Small intestine (tissue), 7 donors: ENCODE results near the gene OR51M1. TPM values are rescaled to one million over a fixed set of nuclear protein-coding genes. Genes with fewer than 3 reads are reported as not detected.

Experiments
- DNase-seq, 2 donors: peaks; one replicate each; pipeline versions ENCODE4 v3.0.0 to v3.0.0-alpha.2; 2013
- FAIRE-seq: peaks from 2 replicates; lab custom pipeline; 2012; peaks lifted over from hg19 to GRCh38; lab: Jason Lieb, UNC
- H3K27ac ChIP-seq, 3 donors: one replicate each; pipeline ENCODE4 v1.5.1; 2013; ENCODE audit warnings: low read length in 2 of 3, mild to moderate bottlenecking in 2 of 3, control low read depth in 1 of 3, inconsistent platforms in 1 of 3, low read depth in 1 of 3, moderate library complexity in 1 of 3
- H3K27me3 ChIP-seq, 3 donors: one replicate each; pipeline ENCODE4 v1.6.1; 2013; ENCODE audit warnings: low read length in 3 of 3, inconsistent platforms in 1 of 3; ENCODE audit not compliant: control insufficient read depth in 3 of 3, insufficient read depth in 3 of 3
- H3K36me3 ChIP-seq, 3 donors: one replicate each; pipeline ENCODE4 v1.6.1; 2013; ENCODE audit warnings: low read length in 3 of 3, inconsistent platforms in 1 of 3, low read depth in 1 of 3, mild to moderate bottlenecking in 1 of 3, moderate library complexity in 1 of 3; ENCODE audit not compliant: control insufficient read depth in 3 of 3, insufficient read depth in 2 of 3
- H3K4me1 ChIP-seq, 3 donors: one replicate each; pipeline ENCODE4 v1.6.1; 2013; ENCODE audit warnings: low read length in 2 of 3, inconsistent platforms in 1 of 3, low read depth in 1 of 3, mild to moderate bottlenecking in 1 of 3, moderate library complexity in 1 of 3; ENCODE audit not compliant: control insufficient read depth in 3 of 3, insufficient read depth in 2 of 3
- H3K4me3 ChIP-seq, 3 donors: one replicate each; pipeline ENCODE4 v1.5.1; 2013; ENCODE audit warnings: low read length in 3 of 3, control low read depth in 1 of 3, inconsistent platforms in 1 of 3, low read depth in 1 of 3, mild to moderate bottlenecking in 1 of 3, moderate library complexity in 1 of 3
- H3K9me3 ChIP-seq, 2 donors: one replicate each; pipeline ENCODE4 v1.6.1; 2013; ENCODE audit warnings: low read depth in 1 of 2, low read length in 1 of 2; ENCODE audit not compliant: control insufficient read depth in 2 of 2, insufficient read depth in 1 of 2
- WGBS, 3 donors: extraction: QIAGEN DNeasy Blood & Tissue Kit; methylation state at CpG; one replicate each; pipeline ENCODE4 v1.1.7; 2013; 5-methylcytosine and 5-hydroxymethylcytosine counted together
- polyA plus RNA-seq, 4 donors: library from polyadenylated mRNA; stranded (reverse) in 3 of 4; unstranded in 1 of 4; fragments of 200-250 nt in 3 of 4; fragments of 120-200 nt in 1 of 4; gene quantifications; one replicate each; pipeline versions ENCODE4 v1.2.1 to v1.2.3, GENCODE V29; 2013
- donor health status: healthy with polysubstance abuse.
- donor health status: control.
- donor health status: control.
- donor health status: Bipolar disorder and iron deficiency.
- donor health status: healthy.

The OR51M1 gene
- polyA plus RNA-seq, 4 donors: not detected

GRCh38 chr11:5420993-5421392, 37.4 kb downstream of the OR51M1 start:
- no peak for FAIRE-seq
- Histone ChIP-seq H3K4me3 (no peak overlapping the region), H3K27me3 (no peaks in the 10 kb centered on the region), H3K9me3 (no peaks in the 10 kb centered on the region), H3K36me3 (no peaks in the 10 kb centered on the region), H3K4me1 (no peaks in the 10 kb centered on the region), H3K27ac (no peak overlapping the region)
- WGBS, 3 donors: 56 to 60% (median 57%) methylated on average over 5 of the region's 5 CpGs
- DNase-seq: no peak

- 88 to 95% (median 90%) methylated on average over 1 of the region's 1 CpG for WGBS, 3 donors
- Histone ChIP-seq H3K27me3 (no peaks in the 10 kb centered on the region), H3K4me1 (no peaks in the 10 kb centered on the region), H3K27ac (no peak within 1 kb of the TSS), H3K9me3 (no peaks in the 10 kb centered on the region), H3K36me3 (no peaks in the 10 kb centered on the region), H3K4me3 (no peak within 1 kb of the TSS)
- DNase-seq (no peak), FAIRE-seq (no peak)
Observed at GRCh38 chr11:5421811-5422210, 38.2 kb downstream of the OR51M1 start, which contains the start of gene OR51Q1. TSS of gene OR51Q1 (plus strand) at chr11:5422111. CDS start at chr11:5422201, 90 bp downstream.

GRCh38 chr11:5423131-5423530, 39.5 kb downstream of the OR51M1 start:
- Histone ChIP-seq H3K9me3 (no peaks in the 10 kb centered on the region), H3K27ac (no peak overlapping the region), H3K36me3 (no peaks in the 10 kb centered on the region), H3K27me3 (no peaks in the 10 kb centered on the region), H3K4me1 (no peaks in the 10 kb centered on the region), H3K4me3 (no peak overlapping the region)
- DNase-seq (no peak), FAIRE-seq (no peak)
- WGBS, 3 donors: 20 to 70% (median 46%) methylated on average over 3 of the region's 3 CpGs

- Histone ChIP-seq H3K9me3 (no peaks in the 10 kb centered on the region), H3K27me3 (peaks cover 0 to 2% (median 0%) of the 10 kb centered on the region in 3 donors), H3K4me3 (no peak within 1 kb of the TSS), H3K4me1 (no peaks in the 10 kb centered on the region), H3K27ac (no peak within 1 kb of the TSS), H3K36me3 (no peaks in the 10 kb centered on the region)
- FAIRE-seq (no peak), DNase-seq (no peak)
- 28 to 37% (median 35%) methylated on average over 2 of the region's 2 CpGs for WGBS, 3 donors
Observed at GRCh38 chr11:5441414-5441813, 57.8 kb downstream of the OR51M1 start, which contains the start of gene OR51I1. TSS of gene OR51I1 (minus strand) at chr11:5441514. CDS start at chr11:5441514, 0 bp downstream.

Other genes with a start within 250 kb of the OR51M1 start
- gene OR52A5, start 245.5 kb upstream of the OR51M1 start, polyA plus RNA-seq: not detected
- not detected for gene OR52A1, start 229.1 kb upstream of the OR51M1 start, polyA plus RNA-seq
- gene OR51V1, start 183.1 kb upstream of the OR51M1 start, polyA plus RNA-seq: not detected
- gene HBB, start 156.7 kb upstream of the OR51M1 start, polyA plus RNA-seq: 10 to 100 TPM in 2 of 4 donors, 1 to 10 TPM in 2; 7.4 to 61.4 (median 13.2) TPM
- gene HBD, start 149.3 kb upstream of the OR51M1 start, polyA plus RNA-seq: under 1 TPM in 1 of 4 donors, not detected in 3; 0.15 TPM
- 1 to 10 TPM in 1 of 4 donors, not detected in 3; 2.5 TPM for gene HBG1, start 134.0 kb upstream of the OR51M1 start, polyA plus RNA-seq
- 100 to 1,000 TPM in 1 of 4 donors, not detected in 3; 857 TPM for gene HBG2, start 129.0 kb upstream of the OR51M1 start, polyA plus RNA-seq
- gene HBE1, start 113.9 kb upstream of the OR51M1 start, polyA plus RNA-seq: 1 to 10 TPM in 1 of 4 donors, not detected in 3; 1.9 TPM
- gene OR51B4, start 81.9 kb upstream of the OR51M1 start, polyA plus RNA-seq: not detected
- not detected for gene OR51B2, start 59.5 kb upstream of the OR51M1 start, polyA plus RNA-seq
- under 1 TPM in 1 of 4 donors, not detected in 3; 0.15 TPM for gene OR51B5, start 40.3 kb upstream of the OR51M1 start, polyA plus RNA-seq
- gene OR51B6, start 32.3 kb upstream of the OR51M1 start, polyA plus RNA-seq: not detected
- gene OR51Q1, start 38.3 kb downstream of the OR51M1 start, polyA plus RNA-seq: not detected
- gene OR51I1, start 57.7 kb downstream of the OR51M1 start, polyA plus RNA-seq: not detected
- gene OR51I2, start 65.5 kb downstream of the OR51M1 start, polyA plus RNA-seq: under 1 TPM in 1 of 4 donors, not detected in 3; 0.03 TPM
- gene OR52D1, start 104.9 kb downstream of the OR51M1 start, polyA plus RNA-seq: not detected
- gene UBQLN3, start 126.1 kb downstream of the OR51M1 start, polyA plus RNA-seq: not detected
- gene UBQLNL, start 132.9 kb downstream of the OR51M1 start, polyA plus RNA-seq: under 1 TPM in 2 of 4 donors, not detected in 2; 0.10 to 0.61 TPM
- not detected for gene OR52H1, start 164.7 kb downstream of the OR51M1 start, polyA plus RNA-seq
- gene OR52B6, start 197.1 kb downstream of the OR51M1 start, polyA plus RNA-seq: under 1 TPM in 1 of 4 donors, not detected in 3; 0.04 TPM
- gene TRIM6, start 212.8 kb downstream of the OR51M1 start, polyA plus RNA-seq: 1 to 10 TPM in 2 of 4 donors, under 1 TPM in 1, not detected in 1; 0.54 to 3.0 (median 1.1) TPM
- gene TRIM34, start 241.2 kb downstream of the OR51M1 start, polyA plus RNA-seq: 10 to 100 TPM in 1 of 4 donors, 1 to 10 TPM in 3; 4.1 to 11.0 (median 7.5) TPM